ENCODE measurements around the gene UCK2.

The UCK2 gene

GRCh38 chr1:165874643-165875042, 47.2 kb downstream of the UCK2 start:
- no peaks in the 10 kb centered on the region for H3K27me3 ChIP-seq (ENCODE audit: control insufficient read depth, low read length)
- H3K4me2 ChIP-seq (ENCODE audit: low read length) = no peak overlapping the region
- H3K4me3 ChIP-seq (ENCODE audit: low read length) = no peak overlapping the region
- H3F3A ChIP-seq (ENCODE audit: control insufficient read depth, insufficient read depth) = 0 out of 2 replicates have a peak, but pooled peaks cover 5% of the 10 kb centered on the region
- no peaks in the 10 kb centered on the region for H3K9me3 ChIP-seq (ENCODE audit: control insufficient read depth, insufficient read depth, low read length)
- no peak overlapping the region for H3K27ac ChIP-seq (ENCODE audit: low read depth, low read length)
- TF ChIP-seq CTCF (IDR thresholded peaks at IDR 0.05; ENCODE audit: low read depth, low read length, poor library complexity, severe bottlenecking) (no peak), EZH2phosphoT487 (IDR thresholded peaks at IDR 0.05; ENCODE audit: borderline replicate concordance, low read length) (no peak)
- peaks cover 97% of the 10 kb centered on the region for H3K79me2 ChIP-seq (ENCODE audit: control insufficient read depth, low read length)
- no peaks in the 10 kb centered on the region for H3K9me2 ChIP-seq (replicated peaks; ENCODE audit: control insufficient read depth, low read length)
- no peaks in the 10 kb centered on the region for H3K36me3 ChIP-seq (ENCODE audit: control insufficient read depth, low read length)
- H3K4me1 ChIP-seq (ENCODE audit: control insufficient read depth, low read length) = peaks cover 41% of the 10 kb centered on the region
- H4K20me1 ChIP-seq (ENCODE audit: control insufficient read depth, insufficient read depth, low read depth, low read length) = peaks cover 14% of the 10 kb centered on the region; the same call in 1 of the 2 replicates

GRCh38 chr1:165875171-165875570, 47.8 kb downstream of the UCK2 start:
- Histone ChIP-seq H3K27ac (ENCODE audit: low read depth, low read length) (no peak overlapping the region), H3K9me2 (replicated peaks; ENCODE audit: control insufficient read depth, low read length) (no peaks in the 10 kb centered on the region), H3K27me3 (ENCODE audit: control insufficient read depth, low read length) (no peaks in the 10 kb centered on the region), H3K79me2 (ENCODE audit: control insufficient read depth, low read length) (peaks cover 98% of the 10 kb centered on the region), H4K20me1 (ENCODE audit: control insufficient read depth, insufficient read depth, low read depth, low read length) (peaks cover 14% of the 10 kb centered on the region; the same call in 1 of the 2 replicates), H3K9me3 (ENCODE audit: control insufficient read depth, insufficient read depth, low read length) (no peaks in the 10 kb centered on the region), H3F3A (ENCODE audit: control insufficient read depth, insufficient read depth) (0 out of 2 replicates have a peak, but pooled peaks cover 5% of the 10 kb centered on the region), H3K4me1 (ENCODE audit: control insufficient read depth, low read length) (peaks cover 41% of the 10 kb centered on the region), H3K4me2 (ENCODE audit: low read length) (no peak overlapping the region), H3K36me3 (ENCODE audit: control insufficient read depth, low read length) (no peaks in the 10 kb centered on the region), H3K4me3 (ENCODE audit: low read length) (no peak overlapping the region)
- TF ChIP-seq CTCF (IDR thresholded peaks at IDR 0.05; ENCODE audit: low read depth, low read length, poor library complexity, severe bottlenecking) (no peak), EZH2phosphoT487 (IDR thresholded peaks at IDR 0.05; ENCODE audit: borderline replicate concordance, low read length) (no peak)

GRCh38 chr1:165875604-165876003, 48.2 kb downstream of the UCK2 start:
- H3K4me1 ChIP-seq (ENCODE audit: control insufficient read depth, low read length) = peaks cover 38% of the 10 kb centered on the region
- peaks cover 14% of the 10 kb centered on the region; the same call in 1 of the 2 replicates for H4K20me1 ChIP-seq (ENCODE audit: control insufficient read depth, insufficient read depth, low read depth, low read length)
- H3K4me3 ChIP-seq (ENCODE audit: low read length) = no peak overlapping the region
- H3F3A ChIP-seq (ENCODE audit: control insufficient read depth, insufficient read depth) = 0 out of 2 replicates have a peak, but pooled peaks cover 3% of the 10 kb centered on the region
- H3K27me3 ChIP-seq (ENCODE audit: control insufficient read depth, low read length) = no peaks in the 10 kb centered on the region
- no peaks in the 10 kb centered on the region for H3K9me2 ChIP-seq (replicated peaks; ENCODE audit: control insufficient read depth, low read length)
- TF ChIP-seq EZH2phosphoT487 (IDR thresholded peaks at IDR 0.05; ENCODE audit: borderline replicate concordance, low read length) (no peak), CTCF (IDR thresholded peaks at IDR 0.05; ENCODE audit: low read depth, low read length, poor library complexity, severe bottlenecking) (no peak)
- no peak overlapping the region for H3K4me2 ChIP-seq (ENCODE audit: low read length)
- H3K27ac ChIP-seq (ENCODE audit: low read depth, low read length) = no peak overlapping the region
- H3K9me3 ChIP-seq (ENCODE audit: control insufficient read depth, insufficient read depth, low read length) = no peaks in the 10 kb centered on the region
- H3K79me2 ChIP-seq (ENCODE audit: control insufficient read depth, low read length) = peaks cover 99% of the 10 kb centered on the region
- H3K36me3 ChIP-seq (ENCODE audit: control insufficient read depth, low read length) = no peaks in the 10 kb centered on the region
